ENCODE measurements around the gene PRPF8.

GRCh38 chr17:1641065-1641403 is 43.6 kb downstream of the PRPF8 start:
- TF ChIP-seq, protein P1, sequence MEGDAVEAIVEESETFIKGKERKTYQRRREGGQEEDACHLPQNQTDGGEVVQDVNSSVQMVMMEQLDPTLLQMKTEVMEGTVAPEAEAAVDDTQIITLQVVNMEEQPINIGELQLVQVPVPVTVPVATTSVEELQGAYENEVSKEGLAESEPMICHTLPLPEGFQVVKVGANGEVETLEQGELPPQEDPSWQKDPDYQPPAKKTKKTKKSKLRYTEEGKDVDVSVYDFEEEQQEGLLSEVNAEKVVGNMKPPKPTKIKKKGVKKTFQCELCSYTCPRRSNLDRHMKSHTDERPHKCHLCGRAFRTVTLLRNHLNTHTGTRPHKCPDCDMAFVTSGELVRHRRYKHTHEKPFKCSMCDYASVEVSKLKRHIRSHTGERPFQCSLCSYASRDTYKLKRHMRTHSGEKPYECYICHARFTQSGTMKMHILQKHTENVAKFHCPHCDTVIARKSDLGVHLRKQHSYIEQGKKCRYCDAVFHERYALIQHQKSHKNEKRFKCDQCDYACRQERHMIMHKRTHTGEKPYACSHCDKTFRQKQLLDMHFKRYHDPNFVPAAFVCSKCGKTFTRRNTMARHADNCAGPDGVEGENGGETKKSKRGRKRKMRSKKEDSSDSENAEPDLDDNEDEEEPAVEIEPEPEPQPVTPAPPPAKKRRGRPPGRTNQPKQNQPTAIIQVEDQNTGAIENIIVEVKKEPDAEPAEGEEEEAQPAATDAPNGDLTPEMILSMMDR (conservative IDR thresholded peaks at IDR 0.05; ENCODE audit: low read length): no peak
- TF ChIP-seq EZH2phosphoT487 (IDR thresholded peaks at IDR 0.05; ENCODE audit: borderline replicate concordance): no peak

All from Loucy (cell line).